HEK293T (cell line): ENCODE results near the gene PXT1.

Source experiments
- ARNT ChIP-seq: fragments of 450-650 bp; IDR thresholded peaks from 2 replicates; pipeline ENCODE4 v1.6.1; 2017; ENCODE audit warnings: mild to moderate bottlenecking
- FOXK2 ChIP-seq: fragments of 450-650 bp; IDR thresholded peaks from 2 replicates; pipeline ENCODE4 v1.6.1; 2016; ENCODE audit warnings: mild to moderate bottlenecking
- FOXM1 ChIP-seq: fragments of 450-650 bp; IDR thresholded peaks from 2 replicates; pipeline ENCODE4 v1.6.1; 2017; ENCODE audit warnings: mild to moderate bottlenecking, borderline replicate concordance
- SUZ12 ChIP-seq: fragments of 450-650 bp; IDR thresholded peaks from 2 replicates; pipeline ENCODE4 v1.6.1; 2016; ENCODE audit warnings: mild to moderate bottlenecking

- TF ChIP-seq FOXK2, result no peak
- no peak for TF ChIP-seq FOXM1
- no peak for TF ChIP-seq SUZ12
- no peak for TF ChIP-seq ARNT
Measured at GRCh38 chr6:36413489-36414480, 28.9 kb downstream of the PXT1 start.
